ENCODE measurements around the gene LATS1. TPM values are rescaled to one million over a fixed set of nuclear protein-coding genes. Genes with fewer than 3 reads are reported as not detected.
"Not testable (repeated sequence)": the region's sequence is repeated elsewhere in the genome, so short reads cannot be mapped to it uniquely, and the experiment has no call there.

LATS1 gene
- total RNA-seq, 1 donor from 2014 or later, result 31.5 TPM

DNA sequence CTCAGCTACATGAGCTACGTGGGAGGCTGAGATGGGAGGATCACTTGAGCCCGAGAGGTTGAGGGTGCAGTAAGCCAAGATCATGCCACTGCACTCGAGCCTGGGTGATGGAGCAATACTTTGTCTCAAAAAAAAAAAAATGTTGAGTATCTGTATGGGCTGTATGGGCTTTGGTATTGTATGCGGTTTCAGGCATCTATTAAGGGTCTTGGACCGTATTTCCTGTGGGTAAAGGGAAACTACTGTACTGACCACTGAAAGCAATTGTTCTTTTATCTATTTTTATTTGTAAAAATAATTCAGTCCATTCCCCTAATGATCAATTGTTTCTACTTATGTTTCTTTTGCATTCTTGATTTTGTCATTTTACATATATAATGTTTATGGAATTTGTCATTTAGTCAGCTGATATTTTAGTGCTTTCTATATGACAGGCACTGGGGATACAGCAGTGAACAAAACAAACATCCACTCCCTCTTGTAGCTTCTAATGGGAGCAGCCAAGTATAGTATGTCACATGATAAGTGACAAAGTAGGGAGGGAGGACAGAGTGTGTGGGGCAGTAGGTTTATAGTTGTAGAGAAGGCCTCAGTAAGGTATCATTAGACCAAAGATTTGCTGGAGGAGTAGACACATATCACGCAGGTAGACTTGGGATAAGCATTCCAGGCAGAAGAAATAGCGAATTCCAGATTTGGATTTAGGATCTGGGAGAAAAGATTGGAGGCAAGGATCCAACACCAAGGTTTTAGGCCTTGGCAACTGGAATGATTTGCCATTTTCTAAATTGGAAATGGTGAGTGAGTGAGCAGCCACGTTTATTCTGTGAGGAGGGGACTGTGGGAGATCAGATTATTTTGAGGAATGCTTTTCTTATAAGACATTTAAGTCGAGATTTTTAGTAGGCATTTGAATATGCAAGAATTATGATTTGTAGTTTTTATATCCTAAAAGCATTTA is 37.7 kb upstream of the LATS1 start:
- Mint-ChIP-seq H3K27ac (ENCODE audit: unreplicated experiment) (peak overlapping the region; percentile 6), H3K36me3 (ENCODE audit: unreplicated experiment) (no peaks in the 10 kb centered on the region), H3K9me3 (ENCODE audit: unreplicated experiment) (peaks cover 5% of the 10 kb centered on the region), H3K4me3 (ENCODE audit: unreplicated experiment) (peak overlapping the region; percentile 5), H3K4me1 (ENCODE audit: low read depth, unreplicated experiment) (peaks cover 5% of the 10 kb centered on the region), H3K27me3 (ENCODE audit: unreplicated experiment) (no peaks in the 10 kb centered on the region)
- TF ChIP-seq, protein P1, sequence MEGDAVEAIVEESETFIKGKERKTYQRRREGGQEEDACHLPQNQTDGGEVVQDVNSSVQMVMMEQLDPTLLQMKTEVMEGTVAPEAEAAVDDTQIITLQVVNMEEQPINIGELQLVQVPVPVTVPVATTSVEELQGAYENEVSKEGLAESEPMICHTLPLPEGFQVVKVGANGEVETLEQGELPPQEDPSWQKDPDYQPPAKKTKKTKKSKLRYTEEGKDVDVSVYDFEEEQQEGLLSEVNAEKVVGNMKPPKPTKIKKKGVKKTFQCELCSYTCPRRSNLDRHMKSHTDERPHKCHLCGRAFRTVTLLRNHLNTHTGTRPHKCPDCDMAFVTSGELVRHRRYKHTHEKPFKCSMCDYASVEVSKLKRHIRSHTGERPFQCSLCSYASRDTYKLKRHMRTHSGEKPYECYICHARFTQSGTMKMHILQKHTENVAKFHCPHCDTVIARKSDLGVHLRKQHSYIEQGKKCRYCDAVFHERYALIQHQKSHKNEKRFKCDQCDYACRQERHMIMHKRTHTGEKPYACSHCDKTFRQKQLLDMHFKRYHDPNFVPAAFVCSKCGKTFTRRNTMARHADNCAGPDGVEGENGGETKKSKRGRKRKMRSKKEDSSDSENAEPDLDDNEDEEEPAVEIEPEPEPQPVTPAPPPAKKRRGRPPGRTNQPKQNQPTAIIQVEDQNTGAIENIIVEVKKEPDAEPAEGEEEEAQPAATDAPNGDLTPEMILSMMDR (IDR thresholded peaks at IDR 0.05; ENCODE audit: partially characterized antibody, unreplicated experiment), result no peak
- no peak for DNase-seq

DNA sequence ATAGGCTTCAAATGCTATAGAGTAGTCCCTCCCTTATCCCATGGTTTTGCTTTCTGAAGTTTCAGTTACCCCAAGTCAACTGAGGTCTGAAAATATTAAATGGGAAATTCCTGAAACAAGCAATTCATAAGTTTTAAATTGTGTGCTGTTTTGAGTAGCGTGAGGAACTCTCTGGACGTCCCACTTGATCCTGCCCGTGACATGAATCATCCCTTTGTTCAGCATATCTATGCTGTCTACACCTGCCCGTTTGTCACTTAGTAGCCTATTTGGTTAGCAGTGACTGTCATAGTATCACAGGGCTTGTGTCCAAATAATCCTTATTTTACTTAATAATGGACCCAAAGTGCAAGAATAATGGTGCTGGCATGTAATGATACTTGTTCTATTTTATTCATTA is 36.6 kb upstream of the LATS1 start:
- H3K27me3 Mint-ChIP-seq (ENCODE audit: unreplicated experiment), result no peaks in the 10 kb centered on the region
- H3K36me3 Mint-ChIP-seq (ENCODE audit: unreplicated experiment), result no peaks in the 10 kb centered on the region
- peaks cover 6% of the 10 kb centered on the region for H3K4me1 Mint-ChIP-seq (ENCODE audit: low read depth, unreplicated experiment)
- no peak overlapping the region for H3K27ac Mint-ChIP-seq (ENCODE audit: unreplicated experiment)
- no peak for DNase-seq
- TF ChIP-seq, protein P1 (IDR thresholded peaks at IDR 0.05; ENCODE audit: partially characterized antibody, unreplicated experiment), result no peak
- peaks cover 7% of the 10 kb centered on the region for H3K9me3 Mint-ChIP-seq (ENCODE audit: unreplicated experiment)
- H3K4me3 Mint-ChIP-seq (ENCODE audit: unreplicated experiment), result no peak overlapping the region

DNA sequence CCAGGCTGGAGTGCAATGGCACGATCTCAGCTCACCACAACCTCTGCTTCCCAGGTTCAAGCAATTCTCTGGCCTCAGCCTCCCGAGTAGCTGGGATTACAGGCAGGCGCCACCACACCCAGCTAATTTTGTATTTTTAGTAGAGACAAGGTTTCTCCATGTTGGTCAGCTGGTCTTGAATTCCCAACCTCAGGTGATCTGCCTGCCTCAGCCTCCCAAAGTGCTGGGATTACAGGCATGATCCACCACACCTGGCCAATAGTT is 35.4 kb upstream of the LATS1 start:
- not testable (repeated sequence) for H3K27ac Mint-ChIP-seq (ENCODE audit: unreplicated experiment); H3K4me3 Mint-ChIP-seq (ENCODE audit: unreplicated experiment)

DNA sequence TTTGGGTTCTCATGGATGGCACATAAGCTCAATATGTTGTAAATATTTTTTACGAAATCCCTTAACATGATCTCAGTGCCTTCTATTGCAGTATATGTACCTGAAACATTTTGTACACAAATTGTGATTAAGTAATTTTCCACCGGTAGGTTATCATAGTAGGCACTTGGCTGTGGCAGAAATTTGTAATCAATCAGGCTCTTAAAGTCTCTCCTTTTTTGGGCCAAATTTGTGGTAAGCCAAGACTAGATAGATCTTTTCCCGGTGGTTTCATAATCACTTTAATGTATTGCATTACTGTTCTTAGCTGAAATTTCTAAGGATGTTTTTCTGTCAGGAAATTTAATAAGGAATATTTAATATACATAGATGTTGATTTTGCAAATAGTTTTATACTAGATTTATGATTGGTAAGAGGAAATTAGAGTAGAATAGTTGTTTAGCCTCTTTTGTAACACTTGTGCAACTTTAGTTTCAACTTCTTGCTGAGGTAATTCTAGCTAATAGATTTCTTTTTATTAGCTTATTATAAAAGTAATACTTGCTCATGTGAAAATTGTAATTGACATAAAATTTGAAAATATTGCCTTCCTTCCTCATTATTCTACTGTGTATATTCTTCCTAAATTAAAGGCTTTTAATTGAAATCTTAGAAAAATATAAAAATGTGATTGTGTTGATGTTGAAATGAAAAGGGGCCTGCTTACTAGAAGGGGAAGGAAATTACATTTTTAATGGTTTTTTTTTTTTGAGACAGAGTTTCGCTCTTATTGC is 34.9 kb upstream of the LATS1 start:
- Mint-ChIP-seq H3K36me3 (ENCODE audit: unreplicated experiment) (no peaks in the 10 kb centered on the region), H3K9me3 (ENCODE audit: unreplicated experiment) (peaks cover 10% of the 10 kb centered on the region), H3K27me3 (ENCODE audit: unreplicated experiment) (peaks cover 2% of the 10 kb centered on the region), H3K27ac (ENCODE audit: unreplicated experiment) (no peak overlapping the region), H3K4me1 (ENCODE audit: low read depth, unreplicated experiment) (peaks cover 6% of the 10 kb centered on the region), H3K4me3 (ENCODE audit: unreplicated experiment) (no peak overlapping the region)
- TF ChIP-seq, protein P1 (IDR thresholded peaks at IDR 0.05; ENCODE audit: partially characterized antibody, unreplicated experiment), result no peak
- DNase-seq, result no peak

More for the DNA sequence above, 35.4 kb upstream of the LATS1 start:
- not testable (repeated sequence) for H3K36me3 Mint-ChIP-seq (ENCODE audit: unreplicated experiment); DNase-seq; H3K27me3 Mint-ChIP-seq (ENCODE audit: unreplicated experiment); H3K4me1 Mint-ChIP-seq (ENCODE audit: low read depth, unreplicated experiment); H3K9me3 Mint-ChIP-seq (ENCODE audit: unreplicated experiment)

DNA sequence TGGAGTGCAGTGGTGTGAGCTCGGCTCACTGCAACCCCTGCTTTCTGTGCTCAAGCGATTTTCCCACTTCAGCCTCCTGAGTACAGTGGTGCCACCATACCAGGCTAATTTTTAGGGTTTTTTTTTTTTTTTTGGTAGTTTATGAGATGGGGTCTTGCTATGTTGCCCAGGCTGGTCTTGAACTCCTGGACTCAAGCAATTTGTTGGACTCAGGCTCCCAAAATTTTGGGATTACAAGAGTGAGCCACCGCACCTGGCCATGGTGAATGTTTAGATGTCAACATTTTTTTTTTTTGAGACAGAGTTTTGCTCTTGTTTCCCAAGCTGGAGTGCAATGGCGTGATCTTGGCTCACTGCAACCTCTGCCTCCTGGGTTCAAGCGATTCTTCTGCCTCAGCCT is 34.0 kb upstream of the LATS1 start:
- H3K27ac Mint-ChIP-seq (ENCODE audit: unreplicated experiment); DNase-seq; H3K4me1 Mint-ChIP-seq (ENCODE audit: low read depth, unreplicated experiment); H3K36me3 Mint-ChIP-seq (ENCODE audit: unreplicated experiment); H3K27me3 Mint-ChIP-seq (ENCODE audit: unreplicated experiment); H3K9me3 Mint-ChIP-seq (ENCODE audit: unreplicated experiment): not testable (repeated sequence)
- H3K4me3 Mint-ChIP-seq (ENCODE audit: unreplicated experiment), result peak overlapping the region; percentile 67

DNA sequence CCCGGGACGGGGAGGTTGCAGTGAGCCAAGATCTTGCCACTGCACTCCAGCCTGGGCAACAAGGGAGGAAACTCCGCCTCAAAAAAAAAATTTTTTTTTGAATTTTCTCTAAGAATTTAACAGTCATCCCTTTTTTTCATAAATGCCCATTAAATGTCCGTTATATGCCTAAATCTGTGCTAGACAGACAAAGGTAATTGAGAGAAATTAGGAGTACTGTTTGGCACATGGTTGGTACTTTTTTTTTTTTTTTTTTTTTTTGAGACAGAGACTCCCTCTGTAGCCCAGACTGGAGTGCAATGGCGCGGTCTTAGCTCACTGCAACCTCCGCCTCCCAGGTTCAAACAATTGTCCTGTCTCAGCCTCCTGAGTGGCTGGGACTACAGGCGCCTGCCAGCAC is 33.3 kb upstream of the LATS1 start:
- peak overlapping the region; percentile 96 for H3K4me3 Mint-ChIP-seq (ENCODE audit: unreplicated experiment)

More for the DNA sequence above, 33.3 kb upstream of the LATS1 start:
- H3K27me3 Mint-ChIP-seq (ENCODE audit: unreplicated experiment), result peaks cover 9% of the 10 kb centered on the region
- H3K27ac Mint-ChIP-seq (ENCODE audit: unreplicated experiment), result no peak overlapping the region
- DNase-seq, result no peak
- peaks cover 10% of the 10 kb centered on the region for H3K9me3 Mint-ChIP-seq (ENCODE audit: unreplicated experiment)
- TF ChIP-seq, protein P1 (IDR thresholded peaks at IDR 0.05; ENCODE audit: partially characterized antibody, unreplicated experiment), result no peak
- no peaks in the 10 kb centered on the region for H3K36me3 Mint-ChIP-seq (ENCODE audit: unreplicated experiment)
- H3K4me1 Mint-ChIP-seq (ENCODE audit: low read depth, unreplicated experiment), result peaks cover 7% of the 10 kb centered on the region

Measured in glutamatergic neuron (in vitro differentiated cells).